H1 (cell line): ENCODE results near the gene TRIM56. TPM values are rescaled to one million over a fixed set of nuclear protein-coding genes. Genes with fewer than 3 reads are reported as not detected.

Experiments
- CTCF ChIA-PET: fragments of 300-600 bp; sonication (Branson Sonifier 250); formaldehyde crosslinking; loops from one replicate; lab custom pipeline; 2021; ENCODE audit not compliant: partially characterized antibody; lab: Charles Lee
- POLR2A ChIA-PET: fragments of 300-600 bp; sonication (Branson Sonifier 250); formaldehyde crosslinking; loops from one replicate; lab custom pipeline; 2021; ENCODE audit warnings: inconsistent platforms; ENCODE audit not compliant: partially characterized antibody; lab: Charles Lee
- DNase-seq, 2 experiments: peaks; one replicate each; pipeline versions ENCODE4 v3.0.0 to v3.0.0-alpha.2; 2010 to 2022; ENCODE audit warnings: low spot score in 2 of 2, low read depth in 1 of 2, mixed read lengths in 1 of 2
- FAIRE-seq: peaks from 2 replicates; lab custom pipeline; 2011; peaks lifted over from hg19 to GRCh38; lab: Jason Lieb, UNC
- H2AFZ ChIP-seq: 2 replicates; pipeline ENCODE4 v1.8.1; 2012; ENCODE audit warnings: low read length, inconsistent platforms
- H2AK5ac ChIP-seq: 2 replicates; pipeline ENCODE4 v1.6.1; 2013; ENCODE audit warnings: low read depth, low read length
- H2BK120ac ChIP-seq: replicated peaks from 2 replicates; pipeline ENCODE3; 2013; ENCODE audit warnings: low read depth, low read length, inconsistent platforms
- H2BK12ac ChIP-seq: 2 replicates; pipeline ENCODE4 v1.6.1; 2013; ENCODE audit warnings: low read depth, low read length
- H2BK15ac ChIP-seq: 2 replicates; pipeline ENCODE4 v1.6.1; 2013; ENCODE audit warnings: low read length
- H2BK20ac ChIP-seq: 2 replicates; pipeline ENCODE4 v1.6.1; 2013; ENCODE audit warnings: low read length
- H2BK5ac ChIP-seq: 2 replicates; pipeline ENCODE4 v1.6.1; 2013; ENCODE audit warnings: low read depth, low read length
- H3K14ac ChIP-seq: 2 replicates; pipeline ENCODE4 v1.6.1; 2013; ENCODE audit warnings: inconsistent platforms; ENCODE audit not compliant: insufficient read length
- H3K18ac ChIP-seq: 2 replicates; pipeline ENCODE4 v1.6.1; 2013; ENCODE audit warnings: low read length; ENCODE audit errors: extremely low read depth
- H3K23ac ChIP-seq: 2 replicates; pipeline ENCODE4 v1.6.1; 2013; ENCODE audit warnings: inconsistent platforms; ENCODE audit not compliant: insufficient read length
- H3K23me2 ChIP-seq: 2 replicates; pipeline ENCODE4 v1.6.1; 2013; ENCODE audit warnings: low read depth, low read length
- H3K27ac ChIP-seq: 2 replicates; pipeline ENCODE4 v1.6.1; 2011; ENCODE audit warnings: low read depth, low read length, inconsistent platforms
- H3K27me3 ChIP-seq, 4 experiments: replicated peaks in 1 of 4; 1 replicate in 1 of 4; 2 replicates in 3 of 4; pipeline versions ENCODE4 v1.6.1 to v1.8.1; 2011 to 2013; ENCODE audit warnings: low read length in 3 of 4, mild to moderate bottlenecking in 3 of 4, inconsistent platforms in 2 of 4, mixed read lengths in 2 of 4, moderate library complexity in 1 of 4; ENCODE audit not compliant: control insufficient read depth in 3 of 4, insufficient read depth in 3 of 4; ENCODE audit errors: extremely low read depth in 1 of 4
- H3K36me3 ChIP-seq, 4 experiments: 2 replicates each; pipeline versions ENCODE4 v1.6.1 to v1.8.1; 2011 to 2013; ENCODE audit warnings: mild to moderate bottlenecking in 4 of 4, low read length in 3 of 4, moderate library complexity in 2 of 4, control low read depth in 1 of 4, inconsistent platforms in 1 of 4; ENCODE audit not compliant: insufficient read depth in 4 of 4, control insufficient read depth in 2 of 4
- H3K4ac ChIP-seq: replicated peaks from 2 replicates; pipeline ENCODE3; 2013; ENCODE audit warnings: low read length, low read depth, mixed read lengths, inconsistent platforms; ENCODE audit not compliant: insufficient read length
- H3K4me1 ChIP-seq, 4 experiments: replicated peaks in 1 of 4; 1 replicate in 1 of 4; 2 replicates in 3 of 4; pipeline versions ENCODE4 v1.6.1 to v1.8.1; 2011 to 2013; ENCODE audit warnings: low read length in 3 of 4, inconsistent platforms in 2 of 4, mixed read lengths in 1 of 4; ENCODE audit not compliant: insufficient read depth in 4 of 4, control insufficient read depth in 3 of 4
- H3K4me2 ChIP-seq, 2 experiments: 2 replicates each; pipeline versions ENCODE4 v1.6.1 to v1.8.1; 2011 to 2013; ENCODE audit warnings: low read depth in 2 of 2, low read length in 2 of 2, control low read depth in 1 of 2, inconsistent platforms in 1 of 2, mild to moderate bottlenecking in 1 of 2; ENCODE audit not compliant: insufficient read depth in 1 of 2
- H3K4me3 ChIP-seq, 4 experiments: fragments of 200-600, 300-600 bp in 1 of 4; sonication (generic), shearing (Covaris generic), sonication (Bioruptor Twin) in 1 of 4; 2 replicates each; pipeline versions ENCODE4 v1.5.1 to v1.8.1; 2011 to 2016; ENCODE audit warnings: low read length in 4 of 4, low read depth in 3 of 4, control low read depth in 2 of 4, inconsistent platforms in 2 of 4, mild to moderate bottlenecking in 2 of 4, mixed read lengths in 1 of 4, moderate library complexity in 1 of 4; ENCODE audit not compliant: insufficient read depth in 2 of 4; ENCODE audit errors: extremely low read depth in 1 of 4
- H3K56ac ChIP-seq: replicated peaks from 2 replicates; pipeline ENCODE3; 2013; ENCODE audit warnings: low read depth, mild to moderate bottlenecking, mixed read lengths, low read length, inconsistent platforms; ENCODE audit not compliant: insufficient read length
- H3K79me1 ChIP-seq: 2 replicates; pipeline ENCODE4 v1.6.1; 2013; ENCODE audit warnings: low read depth, low read length, control low read depth
- H3K79me2 ChIP-seq, 2 experiments: 2 replicates each; pipeline versions ENCODE4 v1.6.1 to v1.8.1; 2012 to 2013; ENCODE audit warnings: low read length in 2 of 2, mild to moderate bottlenecking in 2 of 2, inconsistent platforms in 1 of 2; ENCODE audit not compliant: insufficient read depth in 2 of 2, control insufficient read depth in 1 of 2
- H3K9ac ChIP-seq, 4 experiments: replicated peaks in 1 of 4; 1 replicate in 1 of 4; 2 replicates in 3 of 4; pipeline versions ENCODE4 v1.6.1 to v1.8.1; 2011 to 2013; ENCODE audit warnings: low read depth in 3 of 4, low read length in 3 of 4, control low read depth in 2 of 4, mild to moderate bottlenecking in 2 of 4, moderate library complexity in 2 of 4, inconsistent platforms in 1 of 4; ENCODE audit errors: extremely low read depth in 1 of 4
- H3K9me3 ChIP-seq, 2 experiments: 2 replicates each; pipeline versions ENCODE4 v1.6.1 to v1.8.1; 2012 to 2013; ENCODE audit warnings: mild to moderate bottlenecking in 2 of 2, moderate library complexity in 2 of 2, control low read depth in 1 of 2, inconsistent platforms in 1 of 2, low read depth in 1 of 2, low read length in 1 of 2, mixed read lengths in 1 of 2; ENCODE audit not compliant: insufficient read depth in 2 of 2
- H4K20me1 ChIP-seq, 2 experiments: replicated peaks in 1 of 2; 2 replicates each; pipeline versions ENCODE3 to v1.8.1; 2011 to 2013; ENCODE audit warnings: inconsistent platforms in 2 of 2, low read length in 2 of 2, mild to moderate bottlenecking in 1 of 2; ENCODE audit not compliant: insufficient read depth in 2 of 2, control insufficient read depth in 1 of 2
- H4K5ac ChIP-seq: 2 replicates; pipeline ENCODE4 v1.6.1; 2013; ENCODE audit warnings: low read length, low read depth, mixed read lengths, inconsistent platforms; ENCODE audit not compliant: insufficient read length
- H4K8ac ChIP-seq: 2 replicates; pipeline ENCODE4 v1.8.0; 2013; ENCODE audit warnings: mild to moderate bottlenecking, moderate library complexity, low read length, inconsistent platforms; ENCODE audit not compliant: insufficient read depth; ENCODE audit errors: extremely low read depth
- H4K91ac ChIP-seq: replicated peaks from 2 replicates; pipeline ENCODE3; 2013; ENCODE audit warnings: low read length, mixed read lengths, inconsistent platforms; ENCODE audit not compliant: insufficient read length
- JUN ChIP-seq: IDR thresholded peaks from 2 replicates; pipeline ENCODE4 v1.6.1; 2011; ENCODE audit warnings: low read depth, mild to moderate bottlenecking, improper control_type of control experiment, low read length
- WGBS, 2 experiments: shearing (Covaris generic) in 1 of 2; methylation state at CpG; one replicate each; pipeline versions ENCODE4 v1.1.6 to v1.1.7; 2013 to 2015; ENCODE audit warnings: low lambda C conversion rate in 2 of 2, mixed read lengths in 2 of 2, inconsistent platforms in 1 of 2, low coverage in 1 of 2, missing lambda C conversion rate in 1 of 2; ENCODE audit not compliant: insufficient replicate concordance in 2 of 2, insufficient coverage in 1 of 2, insufficient read length in 1 of 2; ENCODE audit errors: extremely low coverage in 1 of 2, missing lambda C conversion rate in 1 of 2; 5-methylcytosine and 5-hydroxymethylcytosine counted together
- polyA plus RNA-seq, 7 experiments: library from polyadenylated mRNA; depleted of rRNA in 3 of 7; stranded (reverse) in 5 of 7; unstranded in 2 of 7; fragments of >200 nt in 5 of 7; fragments of 200-250 nt in 2 of 7; gene quantifications; 1 replicate in 5 of 7; 2 replicates in 1 of 7; 4 replicates in 1 of 7; pipeline versions ENCODE4 v1.2.1 to v1.2.3, GENCODE V29; 2011 to 2013; ENCODE audit warnings: missing spikeins in 2 of 7, mixed read lengths in 2 of 7
- total RNA-seq: library from RNA; stranded (reverse); fragmentation: NEBNext Ultra II Directional; extraction: Animal tissue kit (Norgen Biotek cat#: 25700); gene quantifications from 2 replicates; pipeline ENCODE4 v1.2.1, GENCODE V29; 2021

Gene TRIM56
- total and polyA plus RNA-seq, 2 of the 8 experiments (the other 6 are each of a cell fraction or from before 2014, with no cell fraction given) = 2.0 to 17.5 TPM

- no peak for TF ChIP-seq JUN
- H3K79me1 ChIP-seq = no peaks in the 10 kb centered on the region
- WGBS, 2 experiments = 71% methylated on average over 15 of the region's 15 CpGs; no CpG with 5 or more reads in 1 of the 2 experiments
- H3K23ac ChIP-seq = no peak overlapping the region
- no peak overlapping the region for H3K14ac ChIP-seq
- peak overlapping the region in 1 of 2 experiments; percentile 15; a peak in 1 of 4 replicates for H3K4me2 ChIP-seq
- H2BK15ac ChIP-seq = 0 out of 2 replicates have a peak overlapping the region, but pooled peaks have one; percentile 29
- H3K27ac ChIP-seq = no peak overlapping the region
- ChIA-PET POLR2A (interaction anchor here (0.6 to 1.8 kb wide), 4 partner anchors 10 to 655 kb away, joined by 3 to 8 read pairs (median 4); partner anchors contain the start of gene TSC22D4), CTCF (interaction anchor here (0.6 to 9.0 kb wide), 12 partner anchors 8 to 244 kb away, joined by 3 to 80 read pairs (median 3); partner anchors contain the start of genes MUC3A, SERPINE1 and UFSP1)
- FAIRE-seq (no peak), DNase-seq (no peak)
- no peaks in the 10 kb centered on the region for H3K23me2 ChIP-seq
- peaks cover 2 to 14% (median 6%) of the 10 kb centered on the region in 4 experiments; a peak in 6 of 7 replicates for H3K4me1 ChIP-seq
- H3K4me3 ChIP-seq = no peak overlapping the region; a peak in 2 of 8 replicates
- H2AK5ac ChIP-seq = 0 out of 2 replicates have a peak overlapping the region, but pooled peaks have one; percentile 28
- no peak overlapping the region for H4K5ac ChIP-seq
- peak overlapping the region; percentile 48; the same call in 1 of the 2 replicates for H3K18ac ChIP-seq
- peak overlapping the region; percentile 63; the same call in 1 of the 2 replicates for H2AFZ ChIP-seq
- H4K8ac ChIP-seq = no peak overlapping the region
- peak overlapping the region; percentile 31 for H4K91ac ChIP-seq
- H2BK20ac ChIP-seq = 0 out of 2 replicates have a peak overlapping the region, but pooled peaks have one; percentile 32
- no peaks in the 10 kb centered on the region for H3K9me3 ChIP-seq
- H3K27me3 ChIP-seq = peaks cover 0 to 2% (median 0%) of the 10 kb centered on the region in 4 experiments; a peak in 1 of 7 replicates
- no peak overlapping the region for H3K56ac ChIP-seq
- H3K36me3 ChIP-seq = no peaks in the 10 kb centered on the region
- peak overlapping the region; percentile 56 for H2BK5ac ChIP-seq
- no peak overlapping the region for H3K4ac ChIP-seq
- H4K20me1 ChIP-seq = no peaks in the 10 kb centered on the region
- H2BK120ac ChIP-seq = no peak overlapping the region
- H3K9ac ChIP-seq = no peak overlapping the region
- peak overlapping the region; percentile 80; the same call in 1 of the 2 replicates for H2BK12ac ChIP-seq
- H3K79me2 ChIP-seq = no peaks in the 10 kb centered on the region
Observed at GRCh38 chr7:101133621-101134398, 48.5 kb downstream of the TRIM56 start.
